ENCODE results near the gene SERP2. TPM values are rescaled to one million over a fixed set of nuclear protein-coding genes. Genes with fewer than 3 reads are reported as not detected.
A peak's percentile ranks its signal among the peaks of the same experiment; 100 is the strongest.

SERP2 gene
- total RNA-seq, 2 donors from 2014 or later = 3.3 to 14.5 TPM

- Histone ChIP-seq H3K27ac (peak overlapping the region; percentile 24 to 35), H3K9me3 (no peaks in the 10 kb centered on the region), H3K4me1 (replicated peaks) (peaks cover 2% of the 10 kb centered on the region), H3K27me3 (replicated peaks; ENCODE audit: insufficient read depth) (no peaks in the 10 kb centered on the region), H3K4me3 (no peak overlapping the region), H3K36me3 (no peaks in the 10 kb centered on the region)
- intact Hi-C loops (cut with DNase I) = no loop called here
- DNase-seq (ENCODE audit: low spot score) = peak; percentile 45
- TF ChIP-seq POLR2AphosphoS5 (IDR thresholded peaks at IDR 0.05) (peak; percentile 12), CTCF (IDR thresholded peaks at IDR 0.05) (no peak)
- 18% methylated on average over 7 of the region's 7 CpGs for WGBS
These were observed 41.4 kb upstream of the SERP2 start for GRCh38 chr13:44331912-44332851.

GRCh38 chr13:44333950-44334655 lies 39.5 kb upstream of the SERP2 start:
- Histone ChIP-seq H3K4me3 (no peak overlapping the region), H3K9me3 (no peaks in the 10 kb centered on the region), H3K27me3 (replicated peaks; ENCODE audit: insufficient read depth) (no peaks in the 10 kb centered on the region), H3K27ac (no peak overlapping the region), H3K4me1 (replicated peaks) (peaks cover 2% of the 10 kb centered on the region), H3K36me3 (no peaks in the 10 kb centered on the region)
- intact Hi-C loops (cut with DNase I) = no loop called here
- WGBS = 58% methylated on average over 5 of the region's 5 CpGs
- TF ChIP-seq POLR2AphosphoS5 (IDR thresholded peaks at IDR 0.05) (no peak), POLR2A (IDR thresholded peaks at IDR 0.05) (no peak), CTCF (IDR thresholded peaks at IDR 0.05) (no peak)
- no peak for DNase-seq (ENCODE audit: low spot score)

- 93% methylated on average over 2 of the region's 2 CpGs for WGBS
- Histone ChIP-seq H3K4me1 (replicated peaks) (peaks cover 2% of the 10 kb centered on the region), H3K27me3 (replicated peaks; ENCODE audit: insufficient read depth) (no peaks in the 10 kb centered on the region), H3K9me3 (no peaks in the 10 kb centered on the region), H3K36me3 (no peaks in the 10 kb centered on the region), H3K4me3 (no peak overlapping the region), H3K27ac (no peak overlapping the region)
- no peak for DNase-seq (ENCODE audit: low spot score)
- intact Hi-C loops (cut with DNase I) = no loop called here
- no peak for TF ChIP-seq POLR2AphosphoS5 (IDR thresholded peaks at IDR 0.05)
- no peak for TF ChIP-seq CTCF (IDR thresholded peaks at IDR 0.05)
- no peak for TF ChIP-seq POLR2A (IDR thresholded peaks at IDR 0.05)
These were observed 38.9 kb upstream of the SERP2 start for GRCh38 chr13:44334751-44335150.

- no peaks in the 10 kb centered on the region for H3K9me3 ChIP-seq
- intact Hi-C loops (cut with DNase I) = no loop called here
- no peak overlapping the region for H3K27ac ChIP-seq
- no peaks in the 10 kb centered on the region for H3K4me1 ChIP-seq (replicated peaks)
- no peaks in the 10 kb centered on the region for H3K27me3 ChIP-seq (replicated peaks; ENCODE audit: insufficient read depth)
- H3K4me3 ChIP-seq = no peak overlapping the region
- WGBS = 73% methylated on average over 4 of the region's 4 CpGs
- H3K36me3 ChIP-seq = no peaks in the 10 kb centered on the region
- no peak for DNase-seq (ENCODE audit: low spot score)
- no peak for TF ChIP-seq CTCF (IDR thresholded peaks at IDR 0.05)
- TF ChIP-seq POLR2A (IDR thresholded peaks at IDR 0.05) = no peak
- TF ChIP-seq POLR2AphosphoS5 (IDR thresholded peaks at IDR 0.05) = no peak
These were observed 36.7 kb upstream of the SERP2 start for GRCh38 chr13:44336934-44337333.

Measured in prostate gland (tissue), 2 donors.